ENCODE measurements around the gene ASCL2. TPM values are rescaled to one million over a fixed set of nuclear protein-coding genes. Genes with fewer than 3 reads are reported as not detected.
A peak's percentile ranks its signal among the peaks of the same experiment; 100 is the strongest.

Gene ASCL2
- total RNA-seq, 2 experiments from 2014 or later: 2.7 to 3.4 TPM

DNA sequence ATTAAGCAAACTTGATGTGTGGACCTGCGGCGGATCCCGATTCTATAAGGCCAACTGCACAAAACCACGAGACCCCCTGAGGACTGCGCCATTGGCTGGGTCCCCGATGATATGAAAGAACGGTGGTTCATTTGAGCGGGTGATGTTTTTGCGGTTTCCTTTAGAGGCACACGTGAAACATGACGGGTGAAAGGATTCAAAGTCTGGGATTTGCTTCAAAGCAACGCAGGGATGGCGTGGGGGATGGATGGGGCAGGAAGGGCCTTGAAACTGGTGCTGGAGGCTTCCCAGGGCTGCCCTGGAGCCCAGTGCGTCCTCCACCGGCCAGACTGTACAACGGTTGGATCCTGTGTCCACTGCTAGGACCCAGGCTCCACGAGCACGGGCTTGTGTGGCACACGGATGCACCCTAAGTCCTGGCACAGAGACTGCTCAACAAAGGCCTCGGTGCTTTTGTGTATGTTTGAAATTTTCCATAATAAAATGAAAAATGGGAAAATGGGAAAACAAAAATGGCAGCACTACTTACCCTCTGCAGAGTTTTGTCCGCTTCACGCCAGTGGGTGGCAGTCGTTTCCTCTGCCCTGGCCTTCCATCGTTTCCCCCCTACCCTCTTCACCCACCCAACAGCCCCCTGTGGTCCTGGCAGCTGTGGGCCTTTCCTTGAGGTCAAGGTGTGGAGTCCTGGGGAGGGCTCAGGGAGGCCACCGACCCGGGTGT, 3.6 kb downstream of the ASCL2 start:
- no peaks in the 10 kb centered on the region for H3K9me3 Mint-ChIP-seq
- intact Hi-C loops (cut with micrococcal nuclease): no loop called here
- H3K4me1 Mint-ChIP-seq (ENCODE audit: low read depth): peaks cover 29% of the 10 kb centered on the region
- no peak for TF ChIP-seq CTCF (IDR thresholded peaks at IDR 0.05)
- ATAC-seq (no peak), DNase-seq (no peak)
- ChIA-PET CTCF (interaction anchor here (1.8 kb wide), 1 partner anchor 38 kb away, joined by 5 read pairs; no protein-coding TSS in a partner anchor), POLR2A (no interaction called here)
- H3K4me3 Mint-ChIP-seq: no peak overlapping the region
- peaks cover 11% of the 10 kb centered on the region for H3K27me3 Mint-ChIP-seq
- no peak overlapping the region for H3K27ac Mint-ChIP-seq
- H3K36me3 Mint-ChIP-seq (ENCODE audit: low read depth): no peaks in the 10 kb centered on the region

DNA sequence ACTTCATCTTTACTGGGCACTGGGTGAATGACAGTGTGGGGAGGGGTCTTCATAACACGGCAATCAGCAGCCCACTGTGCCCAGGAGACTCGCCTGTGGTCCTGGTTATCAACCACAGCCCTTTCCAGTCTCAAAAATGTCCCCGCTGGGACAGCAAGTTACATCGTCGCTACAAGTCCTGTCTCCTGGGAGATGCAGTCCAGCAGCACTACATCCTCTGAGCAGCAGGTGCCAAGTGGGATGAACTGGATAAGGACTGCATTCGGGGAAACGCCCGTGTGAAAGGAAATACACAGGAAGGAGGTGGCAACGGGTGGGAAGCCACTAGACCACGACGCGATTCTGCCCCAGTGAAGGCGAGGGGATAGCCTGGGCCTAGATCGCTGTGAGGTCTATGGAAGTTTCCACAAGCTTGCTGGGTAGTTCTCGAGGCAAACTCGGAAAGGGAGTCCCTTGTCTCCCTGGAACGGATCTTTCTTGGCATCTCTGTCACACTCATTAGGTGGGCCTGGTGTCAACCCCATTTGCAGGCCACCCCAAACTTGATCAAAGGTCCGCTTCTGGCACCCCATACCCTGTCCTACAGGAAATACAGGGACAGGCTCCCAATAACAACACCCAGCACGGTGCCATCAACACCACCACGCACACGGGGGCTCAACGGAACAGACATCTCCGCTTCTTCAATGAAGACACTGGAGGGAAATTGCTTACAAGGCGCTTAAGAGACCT, 4.4 kb downstream of the ASCL2 start:
- Mint-ChIP-seq H3K36me3 (ENCODE audit: low read depth) (no peaks in the 10 kb centered on the region), H3K4me1 (ENCODE audit: low read depth) (peaks cover 26% of the 10 kb centered on the region), H3K27me3 (peaks cover 7% of the 10 kb centered on the region), H3K4me3 (peak overlapping the region; percentile 9), H3K27ac (peak overlapping the region; percentile 22), H3K9me3 (no peaks in the 10 kb centered on the region)
- CTCF ChIA-PET: no interaction called here
- POLR2A ChIA-PET: no interaction called here
- DNase-seq: no peak
- intact Hi-C loops (cut with micrococcal nuclease): no loop called here
- TF ChIP-seq CTCF (IDR thresholded peaks at IDR 0.05): no peak
- no peak for ATAC-seq

DNA sequence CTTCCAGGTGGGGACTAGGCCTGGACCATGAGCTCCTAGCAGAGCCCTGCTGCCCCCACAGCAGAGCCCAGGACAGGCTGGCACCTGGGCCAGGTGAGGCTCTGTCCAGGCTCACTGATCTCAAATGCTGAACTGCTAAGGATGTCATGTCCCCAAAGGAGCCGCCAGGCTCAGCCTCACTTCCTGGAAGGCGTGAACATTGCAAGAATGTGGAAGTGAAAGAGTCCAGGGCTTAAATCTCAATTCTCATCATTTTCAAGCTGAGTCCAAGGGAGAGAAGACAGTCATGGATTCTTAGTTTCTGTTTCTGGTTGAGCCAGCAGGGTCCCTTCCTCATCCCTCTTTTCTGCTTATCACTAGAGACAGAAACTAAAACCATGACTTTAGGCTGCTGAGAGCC, 5.0 kb downstream of the ASCL2 start:
- intact Hi-C loops (cut with micrococcal nuclease): no loop called here
- no peak for TF ChIP-seq CTCF (IDR thresholded peaks at IDR 0.05)
- Mint-ChIP-seq H3K36me3 (ENCODE audit: low read depth) (no peaks in the 10 kb centered on the region), H3K4me3 (peak overlapping the region; percentile 9), H3K4me1 (ENCODE audit: low read depth) (peaks cover 23% of the 10 kb centered on the region), H3K9me3 (no peaks in the 10 kb centered on the region), H3K27ac (peak overlapping the region; percentile 22), H3K27me3 (peaks cover 4% of the 10 kb centered on the region)
- ChIA-PET CTCF (no interaction called here), POLR2A (no interaction called here)
- ATAC-seq (peak; percentile 60), DNase-seq (peak; percentile 49)

- ATAC-seq (no peak), DNase-seq (no peak)
- ChIA-PET CTCF (no interaction called here), POLR2A (no interaction called here)
- intact Hi-C loops (cut with micrococcal nuclease): no loop called here
- H3K36me3 Mint-ChIP-seq (ENCODE audit: low read depth): no peaks in the 10 kb centered on the region
- peaks cover 23% of the 10 kb centered on the region for H3K4me1 Mint-ChIP-seq (ENCODE audit: low read depth)
- H3K4me3 Mint-ChIP-seq: no peak overlapping the region
- H3K9me3 Mint-ChIP-seq: no peaks in the 10 kb centered on the region
- no peak for TF ChIP-seq CTCF (IDR thresholded peaks at IDR 0.05)
- no peak overlapping the region for H3K27ac Mint-ChIP-seq
- peaks cover 3% of the 10 kb centered on the region for H3K27me3 Mint-ChIP-seq
Observed at GRCh38 chr11:2264366-2265053, 5.9 kb downstream of the ASCL2 start.

Data from activated CD8-positive, alpha-beta T cell treated with anti-CD3 and anti-CD28 coated beads for 36 hours (primary cell).